GM20000 (cell line): ENCODE measurements around the gene THBS2.
"Not testable (repeated sequence)": the region's sequence is repeated elsewhere in the genome, so short reads cannot be mapped to it uniquely, and the experiment has no call there.

Experiments
- DNase-seq: peaks from one replicate; pipeline ENCODE4 v3.0.0; 2012; ENCODE audit warnings: low spot score
- CTCF ChIP-seq: IDR thresholded peaks from 2 replicates; pipeline ENCODE4 v1.5.1; 2012; ENCODE audit warnings: mild to moderate bottlenecking, control low read depth; ENCODE audit errors: extremely low read depth, missing control alignments

THBS2 gene

GRCh38 chr6:169271158-169271876, 17.7 kb upstream of the THBS2 start:
- no peak for DNase-seq
- no peak for TF ChIP-seq CTCF

GRCh38 chr6:169270077-169270380, 16.4 kb upstream of the THBS2 start:
- DNase-seq: not testable (repeated sequence)

GRCh38 chr6:169269180-169270076, 15.8 kb upstream of the THBS2 start:
- DNase-seq: no peak
- no peak for TF ChIP-seq CTCF

- no peak for DNase-seq
- no peak for TF ChIP-seq CTCF
Observed at GRCh38 chr6:169268276-169268675, 14.6 kb upstream of the THBS2 start.

GRCh38 chr6:169266746-169267591, 13.3 kb upstream of the THBS2 start:
- DNase-seq: no peak
- TF ChIP-seq CTCF: no peak

- TF ChIP-seq CTCF: no peak
- DNase-seq: no peak
Observed at GRCh38 chr6:169266261-169266660, 12.6 kb upstream of the THBS2 start.

GRCh38 chr6:169265486-169266131, 12.0 kb upstream of the THBS2 start:
- TF ChIP-seq CTCF: no peak
- DNase-seq: no peak
